B cell (primary cell): ENCODE data around the gene NELL1. TPM values are rescaled to one million over a fixed set of nuclear protein-coding genes. Genes with fewer than 3 reads are reported as not detected.

Source experiments
- ATAC-seq: fragments of 200-7000 bp; cut with Tn5 transposase; one replicate; pipeline ENCODE4 v1.10.0; 2021; ENCODE audit warnings: low read depth, mild to moderate bottlenecking, moderate number of reproducible peaks, moderate library complexity
- CTCF ChIA-PET: fragments of 350-600 bp; sonication (Branson Sonifier 250); formaldehyde crosslinking; loops from one replicate; lab custom pipeline; 2021; ENCODE audit warnings: antibody characterized with exemption, inconsistent platforms; lab: Charles Lee
- POLR2A ChIA-PET: fragments of 350-600 bp; sonication (Branson Sonifier 250); formaldehyde crosslinking; loops from one replicate; lab custom pipeline; 2021; ENCODE audit warnings: antibody characterized with exemption; lab: Charles Lee
- DNase-seq: peaks from one replicate; pipeline ENCODE4 v3.0.0; 2013
- H2AFZ ChIP-seq: 2 replicates; pipeline ENCODE4 v1.6.1; 2012; ENCODE audit warnings: mild to moderate bottlenecking, low read depth, low read length; ENCODE audit not compliant: insufficient read depth, poor library complexity, severe bottlenecking
- H3K27ac ChIP-seq, 2 donors: 1 replicate in 1 of 2; 2 replicates in 1 of 2; pipeline ENCODE4 v1.5.1; 2012 to 2013; ENCODE audit warnings: low read length in 2 of 2, mild to moderate bottlenecking in 2 of 2, moderate library complexity in 1 of 2
- H3K27me3 ChIP-seq, 4 experiments: fragments of 200-600 bp in 1 of 4; sonication (generic) in 1 of 4; replicated peaks in 1 of 4; 1 replicate in 2 of 4; 2 replicates in 2 of 4; pipeline versions ENCODE4 v1.6.1 to v1.7.0; 2013 to 2016; ENCODE audit warnings: low read length in 3 of 4, mild to moderate bottlenecking in 2 of 4, mixed read lengths in 1 of 4, moderate library complexity in 1 of 4; ENCODE audit not compliant: insufficient read depth in 4 of 4, control insufficient read depth in 3 of 4; ENCODE audit errors: control extremely low read depth in 1 of 4
- H3K36me3 ChIP-seq, 2 experiments: replicated peaks in 1 of 2; 1 replicate in 1 of 2; 2 replicates in 1 of 2; pipeline versions ENCODE4 v1.6.1 to v1.7.1; 2013; ENCODE audit warnings: low read length in 1 of 2; ENCODE audit not compliant: insufficient read depth in 2 of 2, control insufficient read depth in 1 of 2; ENCODE audit errors: control extremely low read depth in 1 of 2, extremely low read depth in 1 of 2
- H3K4me1 ChIP-seq, 2 donors: fragments of 200-600 bp in 1 of 2; sonication (generic) in 1 of 2; 1 replicate in 1 of 2; 2 replicates in 1 of 2; pipeline versions ENCODE4 v1.5.1 to v1.6.1; 2013 to 2017; ENCODE audit warnings: low read length in 2 of 2; ENCODE audit not compliant: control insufficient read depth in 2 of 2, insufficient read depth in 2 of 2
- H3K4me2 ChIP-seq: replicated peaks from 2 replicates; pipeline ENCODE3; 2012; ENCODE audit warnings: mild to moderate bottlenecking, low read depth, low read length; ENCODE audit not compliant: poor library complexity, severe bottlenecking
- H3K4me3 ChIP-seq, 5 experiments: fragments of 200-600 bp in 1 of 5; sonication (generic) in 1 of 5; 1 replicate in 3 of 5; 2 replicates in 2 of 5; pipeline versions ENCODE4 v1.5.1 to v1.7.0; 2011 to 2016; ENCODE audit warnings: low read length in 4 of 5, mild to moderate bottlenecking in 4 of 5, low read depth in 2 of 5, control low read depth in 1 of 5, moderate library complexity in 1 of 5; ENCODE audit not compliant: insufficient read depth in 1 of 5; ENCODE audit errors: control extremely low read depth in 1 of 5, extremely low read depth in 1 of 5
- H3K79me2 ChIP-seq: fragments of 200-600 bp; sonication (generic); one replicate; pipeline ENCODE4 v1.6.0; 2016; ENCODE audit warnings: low read length; ENCODE audit not compliant: control insufficient read depth, insufficient read depth
- H3K9ac ChIP-seq: fragments of 200-600 bp; sonication (generic); 2 replicates; pipeline ENCODE4 v1.6.1; 2017; ENCODE audit warnings: mild to moderate bottlenecking, low read length, moderate library complexity
- H3K9me3 ChIP-seq, 3 donors: one replicate each; pipeline versions ENCODE4 v1.6.1 to v1.7.1; 2013; ENCODE audit warnings: low read length in 2 of 3; ENCODE audit not compliant: control insufficient read depth in 2 of 3, insufficient read depth in 1 of 3; ENCODE audit errors: control extremely low read depth in 1 of 3
- H4K20me1 ChIP-seq: 2 replicates; pipeline ENCODE4 v1.6.0; 2012; ENCODE audit warnings: mild to moderate bottlenecking, low read length; ENCODE audit not compliant: insufficient read depth, control insufficient read depth, poor library complexity, severe bottlenecking
- H3K27ac Mint-ChIP-seq: one replicate; pipeline ENCODE4 v1.8.0; 2021; ENCODE audit warnings: mixed read lengths
- H3K27me3 Mint-ChIP-seq: one replicate; pipeline ENCODE4 v1.8.0; 2021; ENCODE audit warnings: mixed read lengths
- H3K4me1 Mint-ChIP-seq: one replicate; pipeline ENCODE4 v1.8.0; 2021; ENCODE audit warnings: mixed read lengths
- H3K4me3 Mint-ChIP-seq: one replicate; pipeline ENCODE4 v1.8.0; 2021; ENCODE audit warnings: mixed read lengths
- H3K9me3 Mint-ChIP-seq: one replicate; pipeline ENCODE4 v1.8.0; 2022; ENCODE audit warnings: mixed read lengths; ENCODE audit not compliant: insufficient read depth
- CTCF ChIP-seq: fragments of 200-600 bp; IDR thresholded peaks from one replicate; pipeline ENCODE4 v1.8.0; 2022; ENCODE audit warnings: antibody characterized with exemption, mild to moderate bottlenecking
- EZH2 ChIP-seq: IDR thresholded peaks from 2 replicates; pipeline ENCODE4 v1.6.1; 2012; ENCODE audit warnings: borderline replicate concordance, low read depth, mild to moderate bottlenecking, moderate library complexity, low read length; ENCODE audit not compliant: insufficient read depth, poor library complexity, severe bottlenecking
- WGBS: methylation state at CpG from one replicate; pipeline ENCODE4 v1.1.5; 2013; ENCODE audit warnings: missing lambda C conversion rate; ENCODE audit not compliant: insufficient coverage; 5-methylcytosine and 5-hydroxymethylcytosine counted together
- intact Hi-C: fragments of 100-400 bp; cut with micrococcal nuclease; formaldehyde crosslinking; loops from one replicate; pipeline ENCODE4 v1.10.0; 2022
- polyA plus RNA-seq: library from polyadenylated mRNA; depleted of rRNA; stranded (reverse); fragments of >200 nt; gene quantifications from 2 replicates; pipeline ENCODE4 v1.2.3, GENCODE V29; 2012
- total RNA-seq, 2 donors: library from RNA; stranded (reverse); fragments of 120-200 nt in 1 of 2; gene quantifications; 1 replicate in 1 of 2; 2 replicates in 1 of 2; pipeline versions ENCODE4 v1.2.3 to v1.2.4, GENCODE V29; 2013 to 2022

The NELL1 gene
- total and polyA plus RNA-seq, 2 donors (not counting 1 experiment from before 2014, with no cell fraction given), result not detected

- no peak overlapping the region for H3K27ac ChIP-seq
- ATAC-seq (no peak), DNase-seq (no peak)
- no peaks in the 10 kb centered on the region for H3K4me1 ChIP-seq
- H3K79me2 ChIP-seq, result no peaks in the 10 kb centered on the region
- ChIA-PET CTCF (no interaction called here), POLR2A (no interaction called here)
- intact Hi-C loops, result no loop called here
- H3K36me3 ChIP-seq, result no peaks in the 10 kb centered on the region
- H3K4me3 Mint-ChIP-seq, result no peak overlapping the region
- TF ChIP-seq EZH2, result no peak
- no peak for TF ChIP-seq CTCF
- no peaks in the 10 kb centered on the region for H3K27me3 ChIP-seq
- no peak overlapping the region for H3K4me3 ChIP-seq
- H4K20me1 ChIP-seq, result no peaks in the 10 kb centered on the region
- no peak overlapping the region for H2AFZ ChIP-seq
- H3K9me3 ChIP-seq, result no peaks in the 10 kb centered on the region
- 80% methylated on average over 1 of the region's 1 CpG for WGBS
- H3K27me3 Mint-ChIP-seq, result no peaks in the 10 kb centered on the region
- H3K9me3 Mint-ChIP-seq, result no peaks in the 10 kb centered on the region
- H3K4me1 Mint-ChIP-seq, result no peaks in the 10 kb centered on the region
- H3K27ac Mint-ChIP-seq, result no peak overlapping the region
- H3K9ac ChIP-seq, result no peak overlapping the region
- no peak overlapping the region for H3K4me2 ChIP-seq
These were observed 795.8 kb downstream of the NELL1 start for GRCh38 chr11:21465203-21465602.

- H3K4me3 Mint-ChIP-seq, result no peak overlapping the region
- Histone ChIP-seq H3K4me3 (no peak overlapping the region), H3K9me3 (no peaks in the 10 kb centered on the region), H3K27me3 (no peaks in the 10 kb centered on the region), H4K20me1 (no peaks in the 10 kb centered on the region), H3K9ac (no peak overlapping the region), H3K4me1 (no peaks in the 10 kb centered on the region), H3K4me2 (no peak overlapping the region), H2AFZ (no peak overlapping the region), H3K27ac (no peak overlapping the region), H3K79me2 (no peaks in the 10 kb centered on the region), H3K36me3 (no peaks in the 10 kb centered on the region)
- intact Hi-C loops, result no loop called here
- DNase-seq (no peak), ATAC-seq (no peak)
- H3K9me3 Mint-ChIP-seq, result no peaks in the 10 kb centered on the region
- no peak overlapping the region for H3K27ac Mint-ChIP-seq
- no peak for TF ChIP-seq EZH2
- no peak for TF ChIP-seq CTCF
- ChIA-PET POLR2A (no interaction called here), CTCF (no interaction called here)
- WGBS, result 77% methylated on average over 2 of the region's 4 CpGs
- H3K4me1 Mint-ChIP-seq, result no peaks in the 10 kb centered on the region
- H3K27me3 Mint-ChIP-seq, result no peaks in the 10 kb centered on the region
These were observed 796.5 kb downstream of the NELL1 start for GRCh38 chr11:21465920-21466319.
